Kidney epithelial cell (primary cell): ENCODE data around the gene TACR2. TPM values are rescaled to one million over a fixed set of nuclear protein-coding genes. Genes with fewer than 3 reads are reported as not detected.

Source experiments
- DNase-seq: peaks from one replicate; pipeline ENCODE4 v3.0.0-alpha.2; 2010; ENCODE audit warnings: low read depth
- H3K27me3 ChIP-seq: 2 replicates; pipeline ENCODE4 v1.6.0; 2011; ENCODE audit warnings: low read length; ENCODE audit not compliant: control insufficient read depth, insufficient read depth
- H3K36me3 ChIP-seq: 2 replicates; pipeline ENCODE4 v1.5.1; 2011; ENCODE audit warnings: low read length; ENCODE audit not compliant: control insufficient read depth, insufficient read depth
- H3K4me3 ChIP-seq: 2 replicates; pipeline ENCODE4 v1.5.1; 2011; ENCODE audit warnings: low read depth, mild to moderate bottlenecking, control low read depth, low read length
- CTCF ChIP-seq: IDR thresholded peaks from 2 replicates; pipeline ENCODE4 v1.5.1; 2011; ENCODE audit warnings: mild to moderate bottlenecking, moderate library complexity, low read length, control low read depth, inconsistent platforms; ENCODE audit not compliant: insufficient read depth, poor library complexity, severe bottlenecking
- total RNA-seq: library from RNA; depleted of rRNA; stranded (reverse); fragments of >200 nt; gene quantifications from 2 replicates; pipeline ENCODE4 v1.2.3, GENCODE V29; 2015

TACR2 gene
- total RNA-seq, 1 donor from 2014 or later = not detected

- DNase-seq = no peak
- no peak for TF ChIP-seq CTCF
- no peaks in the 10 kb centered on the region for H3K27me3 ChIP-seq
- H3K4me3 ChIP-seq = no peak overlapping the region
- no peaks in the 10 kb centered on the region for H3K36me3 ChIP-seq
These were observed 44.4 kb downstream of the TACR2 start for GRCh38 chr10:69372126-69372980.

GRCh38 chr10:69367469-69367868, 49.2 kb downstream of the TACR2 start:
- no peak for TF ChIP-seq CTCF
- H3K4me3 ChIP-seq = no peak overlapping the region
- peaks cover 3% of the 10 kb centered on the region for H3K36me3 ChIP-seq
- no peak for DNase-seq
- no peaks in the 10 kb centered on the region for H3K27me3 ChIP-seq

GRCh38 chr10:69366738-69367137, 50.0 kb downstream of the TACR2 start:
- Histone ChIP-seq H3K27me3 (no peaks in the 10 kb centered on the region), H3K36me3 (peaks cover 3% of the 10 kb centered on the region), H3K4me3 (no peak overlapping the region)
- DNase-seq = no peak
- no peak for TF ChIP-seq CTCF

GRCh38 chr10:69364232-69364940, 52.3 kb downstream of the TACR2 start:
- no peak for TF ChIP-seq CTCF
- Histone ChIP-seq H3K27me3 (no peaks in the 10 kb centered on the region), H3K4me3 (no peak overlapping the region), H3K36me3 (peaks cover 3% of the 10 kb centered on the region)
- no peak for DNase-seq

GRCh38 chr10:69363666-69364065, 53.1 kb downstream of the TACR2 start:
- H3K27me3 ChIP-seq = no peaks in the 10 kb centered on the region
- no peak for DNase-seq
- TF ChIP-seq CTCF = no peak
- H3K36me3 ChIP-seq = peaks cover 3% of the 10 kb centered on the region
- H3K4me3 ChIP-seq = no peak overlapping the region
